Activated gamma-delta T cell (primary cell): Measurements from ENCODE around the gene TEX22.
"Not testable (repeated sequence)": the region's sequence is repeated elsewhere in the genome, so short reads cannot be mapped to it uniquely, and the experiment has no call there.

Experiments
- DNase-seq: peaks from one replicate; lab custom pipeline; 2025; lab: John Stamatoyannopoulos, UW
- total RNA-seq, 2 donors: gene quantifications; one replicate each; lab custom pipeline; 2026; lab: John Stamatoyannopoulos, UW

Gene TEX22
- total RNA-seq: 2.3 to 4.6 reads per million in 2 donors

DNA sequence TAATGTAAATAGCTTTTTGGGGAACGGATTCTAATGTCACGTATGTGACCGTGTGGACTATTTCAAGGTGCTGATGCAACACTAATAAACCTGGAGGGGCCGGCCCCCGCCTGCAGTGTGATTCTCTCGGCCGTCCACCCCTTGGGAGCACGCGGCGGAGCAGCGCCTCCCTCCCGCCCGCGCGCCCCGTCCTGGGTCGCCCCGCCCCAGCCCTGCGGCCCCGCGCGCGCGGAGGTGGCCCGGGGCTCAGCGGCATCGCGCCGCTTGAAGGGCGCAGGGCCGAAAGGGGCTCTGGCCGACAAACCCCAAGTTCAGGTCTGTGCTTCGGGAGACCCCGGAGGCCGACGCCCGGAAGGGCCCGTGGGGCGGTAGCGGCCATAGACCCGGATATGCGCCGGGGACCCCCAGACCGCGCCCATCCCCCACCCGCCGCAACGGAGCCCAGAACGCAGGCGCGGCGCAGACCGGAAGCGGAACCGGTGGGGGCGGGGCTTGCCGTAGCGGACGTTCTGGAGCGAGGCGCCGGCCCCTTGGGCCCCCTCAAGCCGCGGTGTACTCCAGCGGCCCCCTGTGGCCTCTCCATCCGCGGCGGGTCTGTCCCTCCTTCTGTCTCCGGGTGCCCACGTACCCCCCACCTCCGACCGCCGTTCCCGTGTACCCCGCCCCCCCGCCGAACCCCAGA lies at the start of gene TEX22:
TSS of gene TEX22 (plus strand) at position 495 of the 682 bp plus-strand sequence. CDS start 803 bp downstream, outside the sequence.
- peak; percentile 78 for DNase-seq

DNA sequence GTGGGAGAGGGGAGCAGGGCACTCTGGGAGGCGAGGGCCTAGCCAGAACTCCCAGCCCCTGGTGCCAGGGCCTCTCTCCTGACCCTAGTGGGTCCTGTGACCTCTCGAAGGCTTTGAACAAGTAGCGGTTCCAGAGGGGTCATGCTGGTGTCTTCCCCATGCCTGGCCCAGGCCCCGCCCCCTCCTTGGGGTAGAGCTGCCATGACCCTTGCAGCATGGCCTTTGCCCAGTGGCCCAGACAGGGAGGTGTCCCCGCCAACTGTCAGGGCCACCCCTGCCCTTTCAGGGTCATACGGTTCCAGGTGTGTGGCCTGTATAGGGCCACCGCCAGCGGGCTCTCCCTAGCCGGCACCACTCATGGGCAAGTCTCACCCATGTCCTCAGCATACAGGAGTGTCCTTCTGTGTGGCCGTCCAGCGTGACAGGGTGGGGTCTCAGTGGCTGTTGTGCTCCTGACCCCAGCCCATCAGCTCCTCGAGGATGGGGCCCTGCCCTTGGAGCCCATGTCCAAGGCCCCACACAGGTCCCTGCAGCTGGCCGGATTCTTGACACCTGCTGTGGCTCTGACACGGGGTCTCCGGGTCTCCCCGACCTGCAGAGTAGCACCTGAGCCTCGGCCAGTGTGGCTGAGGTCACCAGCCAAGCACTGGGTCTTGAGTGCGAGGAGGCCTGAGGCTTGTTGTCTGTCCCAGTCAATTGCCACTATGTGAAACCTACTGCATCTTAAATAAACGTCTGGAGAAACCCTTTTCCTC lies 49.2 kb upstream of the TEX22 start:
- no peak for DNase-seq

DNA sequence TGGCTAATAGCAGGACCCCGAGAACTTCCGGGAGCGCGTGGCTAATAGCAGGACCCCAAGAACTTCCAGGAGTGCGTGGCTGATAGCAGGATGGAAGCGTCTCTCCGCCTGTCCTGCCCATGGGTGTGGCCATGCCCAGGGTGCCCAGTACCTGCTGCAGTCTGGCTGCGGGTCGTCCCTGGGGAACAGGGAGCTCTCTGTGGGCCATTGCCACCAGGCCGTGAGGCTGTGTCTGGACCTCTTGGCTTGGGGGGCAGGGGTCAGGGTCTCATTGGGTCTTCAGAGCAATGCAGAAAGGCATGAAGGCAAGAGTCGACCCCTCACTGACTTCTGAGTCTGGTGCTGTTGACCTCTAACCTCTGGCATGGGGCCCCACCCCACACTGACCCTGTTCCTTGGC lies 48.3 kb upstream of the TEX22 start:
- DNase-seq: no peak

DNA sequence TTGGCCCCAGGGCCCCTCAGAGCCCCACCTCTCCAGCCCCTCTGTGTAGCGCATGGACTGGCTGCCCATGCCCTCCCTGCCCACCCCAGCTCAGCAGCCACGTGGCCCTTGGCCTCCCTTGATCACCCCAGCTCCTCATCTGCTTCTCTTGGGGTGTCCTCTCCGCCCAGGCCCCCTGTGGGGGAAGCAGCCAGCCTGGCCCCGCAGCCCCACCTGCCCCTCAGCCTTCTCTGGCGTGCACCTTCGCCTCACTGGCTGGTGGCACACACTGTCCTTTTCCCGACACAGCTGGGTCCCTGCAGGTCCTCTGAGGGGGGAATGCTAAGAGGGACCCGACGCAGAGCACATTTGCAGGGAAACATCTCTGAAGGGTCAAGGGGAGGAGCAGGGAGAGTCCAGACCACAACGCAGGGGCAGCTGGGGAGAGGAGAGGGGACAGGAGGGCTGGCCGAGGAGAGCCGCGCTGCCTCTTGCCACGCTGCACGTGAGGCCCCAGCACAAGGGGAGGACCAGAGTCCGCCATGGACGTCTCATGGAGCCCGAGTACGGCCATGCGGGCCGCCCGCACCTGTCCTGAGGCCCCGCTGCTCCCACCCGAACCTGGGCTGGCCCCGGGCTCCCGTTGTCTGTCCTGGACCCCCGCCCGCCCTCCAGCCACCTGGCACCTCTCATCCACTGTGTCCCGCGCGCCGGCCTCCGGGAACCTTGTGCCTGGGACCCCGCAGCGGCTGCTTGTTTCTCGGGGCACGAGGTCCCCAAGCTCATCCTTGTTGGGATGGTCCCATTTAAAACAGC lies 47.7 kb upstream of the TEX22 start:
- no peak for DNase-seq

GRCh38 chr14:105351410-105351809 lies 46.9 kb upstream of the TEX22 start:
- no peak for DNase-seq

DNA sequence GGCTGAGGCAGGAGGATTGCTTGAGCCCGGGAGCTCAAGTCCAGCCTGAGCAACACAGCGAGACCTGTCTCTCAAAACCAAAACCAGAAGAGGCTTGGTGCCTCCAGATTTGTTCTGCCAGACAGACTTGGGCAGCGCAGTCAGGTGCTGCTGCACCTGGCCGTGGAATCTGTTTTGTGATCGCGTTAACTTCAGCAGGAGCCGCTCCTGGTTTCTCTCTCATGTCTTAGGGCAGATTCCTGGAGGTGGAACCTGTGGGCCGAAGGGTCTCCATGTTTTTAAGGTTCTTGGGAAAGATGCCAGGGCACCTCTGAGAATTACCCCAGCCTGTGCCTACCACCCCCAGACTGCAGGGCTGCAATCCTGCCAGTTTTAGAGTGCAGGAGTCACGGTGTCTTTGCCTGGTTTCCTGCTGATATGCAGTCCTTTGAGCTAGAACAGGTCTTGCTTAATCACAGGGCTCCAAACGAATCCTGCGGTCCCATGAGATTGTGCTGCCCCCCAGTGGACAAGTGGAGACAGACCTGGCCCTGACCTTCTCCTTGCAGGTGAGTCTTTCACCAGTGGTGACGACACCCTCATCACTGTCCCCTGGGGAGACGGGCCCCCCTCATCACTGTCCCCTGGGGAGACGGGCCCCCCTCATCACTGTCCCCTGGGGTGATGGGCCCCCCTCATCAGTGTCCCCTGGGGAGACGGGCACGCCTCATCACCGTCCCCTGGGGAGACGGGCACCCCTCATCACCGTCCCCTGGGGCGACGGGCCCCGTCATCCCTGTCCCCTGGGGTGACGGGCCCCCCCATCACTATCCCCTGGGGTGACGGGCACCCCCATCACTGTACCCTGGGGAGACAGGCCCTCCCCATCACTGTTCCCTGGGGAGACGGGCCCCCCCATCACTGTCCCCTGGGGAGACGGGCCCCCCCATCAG lies 46.2 kb upstream of the TEX22 start:
- no peak for DNase-seq

DNA sequence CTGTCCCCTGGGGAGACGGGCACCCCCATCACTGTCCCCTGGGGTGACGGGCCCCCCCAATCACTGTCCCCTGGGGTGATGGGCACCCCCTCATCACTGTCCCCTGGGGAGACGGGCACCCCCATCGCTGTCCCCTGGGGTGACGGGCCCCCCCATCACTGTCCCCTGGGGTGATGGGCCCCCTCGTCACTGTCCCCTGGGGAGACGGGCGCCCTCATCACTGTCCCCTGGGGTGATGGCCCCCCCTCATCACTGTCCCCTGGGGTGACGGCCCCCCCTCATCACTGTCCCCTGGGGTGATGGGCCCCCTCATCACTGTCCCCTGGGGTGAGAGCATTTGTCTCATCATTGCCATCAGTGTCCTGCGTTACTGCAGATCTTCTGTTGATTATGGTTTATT lies 45.2 kb upstream of the TEX22 start:
- no peak for DNase-seq

DNA sequence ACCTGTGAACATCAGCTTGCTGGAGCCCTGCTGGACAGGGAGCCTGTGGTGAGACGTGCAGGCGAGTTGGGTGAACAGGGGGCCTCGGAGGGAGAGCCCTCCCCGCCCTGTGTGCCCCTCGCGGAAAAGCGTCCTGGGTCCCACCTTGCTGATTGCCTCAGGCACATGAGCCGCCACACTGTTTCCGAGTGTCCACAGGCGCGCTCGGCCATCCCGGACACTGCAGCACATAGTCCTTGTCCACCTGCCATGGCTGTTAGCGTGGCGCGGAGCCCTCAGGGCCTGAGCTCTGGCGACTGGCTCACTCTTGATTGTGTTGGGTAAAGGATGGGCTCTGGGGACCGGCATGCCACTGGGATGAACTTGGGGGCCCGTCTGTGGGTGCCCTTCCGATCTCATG lies 43.8 kb upstream of the TEX22 start:
- DNase-seq: no peak

- no peak for DNase-seq
These were observed 43.2 kb upstream of the TEX22 start for GRCh38 chr14:105355049-105355575.

DNA sequence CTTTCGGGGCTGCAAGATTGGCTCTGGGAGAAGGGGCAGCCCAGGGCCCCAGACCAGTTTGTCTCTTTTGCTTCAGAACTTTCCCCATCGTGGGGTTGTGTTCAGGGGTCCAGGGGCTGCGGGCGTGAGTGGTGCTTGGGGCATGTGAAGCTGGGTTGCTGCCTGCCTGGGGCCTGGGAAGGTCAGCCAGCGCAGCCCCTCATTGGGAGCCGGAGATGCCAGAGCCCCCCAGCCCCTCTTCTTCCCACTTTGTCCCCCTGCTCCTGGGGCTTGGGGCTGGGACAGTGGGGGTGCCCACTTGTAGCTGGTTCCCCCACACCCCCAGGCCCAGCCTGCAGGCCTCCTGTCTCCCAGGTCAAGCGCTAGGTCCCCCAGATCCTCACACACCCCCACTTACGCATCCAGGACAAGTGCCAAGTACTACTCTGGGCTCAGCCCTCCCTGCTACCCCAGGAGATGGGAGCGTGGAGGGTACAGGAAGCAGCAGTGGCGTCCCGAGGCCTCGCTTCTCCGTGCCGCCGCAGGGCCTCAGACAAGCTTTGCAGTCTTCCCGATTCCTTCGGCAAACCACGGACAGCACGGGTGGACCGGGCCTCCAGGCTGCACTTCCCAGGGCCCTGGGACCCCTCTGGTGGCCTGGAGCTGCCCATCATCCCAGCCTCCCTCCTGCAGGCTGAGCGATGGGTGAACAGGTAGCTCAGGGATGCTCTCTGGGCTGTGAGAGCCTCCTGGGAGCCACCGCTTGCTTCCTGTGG lies 42.3 kb upstream of the TEX22 start:
- DNase-seq: no peak

- no peak for DNase-seq
These were observed 41.4 kb upstream of the TEX22 start for GRCh38 chr14:105356927-105357326.

GRCh38 chr14:105357626-105358025 lies 40.7 kb upstream of the TEX22 start:
- no peak for DNase-seq

DNA sequence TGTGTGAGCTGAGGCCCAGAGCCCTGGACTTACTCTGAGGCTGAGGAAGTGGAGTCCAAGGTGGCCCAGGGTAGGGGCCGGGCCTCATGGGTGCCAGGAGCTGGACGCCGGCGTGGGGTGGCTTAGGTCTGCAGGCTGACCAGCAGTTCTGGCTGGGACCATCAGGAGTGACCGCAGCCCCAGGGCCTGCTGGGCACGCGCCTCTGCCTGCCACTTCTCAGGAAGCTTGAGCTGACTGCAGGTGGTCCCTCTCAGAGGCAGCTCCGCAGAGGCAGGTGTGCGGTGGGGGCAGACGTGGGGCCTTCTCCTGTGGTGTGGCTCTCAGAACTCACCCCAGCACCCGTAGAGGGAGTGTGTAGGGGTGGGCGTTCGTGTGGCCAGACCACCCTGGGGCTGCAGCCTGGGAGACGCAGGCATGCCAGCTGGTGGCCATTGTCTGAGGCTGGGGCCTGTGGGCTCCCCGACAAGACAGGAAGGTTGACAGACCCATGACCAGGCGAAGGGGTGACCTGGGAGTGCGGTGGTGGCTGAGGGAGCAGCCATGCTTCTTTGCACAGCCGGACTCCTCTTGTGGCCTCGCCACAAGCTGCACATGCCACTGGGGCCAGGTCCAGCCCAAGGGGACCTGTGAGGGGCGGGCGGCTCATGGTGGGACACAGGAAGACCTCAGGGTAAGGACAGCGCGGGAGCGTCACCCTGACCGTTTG lies 40.0 kb upstream of the TEX22 start:
- no peak for DNase-seq

DNA sequence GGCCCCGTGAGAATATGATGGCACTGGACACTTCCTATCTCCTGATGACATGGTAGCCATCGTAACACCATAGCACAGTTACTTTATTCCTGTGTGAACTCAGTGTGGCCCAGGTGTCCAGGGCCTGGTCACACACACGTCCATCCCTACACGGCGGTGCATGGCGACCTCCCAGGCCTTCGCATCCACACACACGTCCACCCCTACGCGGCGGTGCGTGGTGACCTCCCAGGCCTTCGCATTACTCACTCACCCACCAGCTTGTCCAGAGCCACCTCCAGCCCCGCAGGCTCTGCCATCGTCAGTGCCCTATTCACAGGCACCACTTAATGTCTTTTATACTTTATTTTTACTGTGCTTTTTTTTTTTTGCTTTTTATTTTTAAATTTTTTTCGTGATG lies 39.4 kb upstream of the TEX22 start:
- no peak for DNase-seq

DNA sequence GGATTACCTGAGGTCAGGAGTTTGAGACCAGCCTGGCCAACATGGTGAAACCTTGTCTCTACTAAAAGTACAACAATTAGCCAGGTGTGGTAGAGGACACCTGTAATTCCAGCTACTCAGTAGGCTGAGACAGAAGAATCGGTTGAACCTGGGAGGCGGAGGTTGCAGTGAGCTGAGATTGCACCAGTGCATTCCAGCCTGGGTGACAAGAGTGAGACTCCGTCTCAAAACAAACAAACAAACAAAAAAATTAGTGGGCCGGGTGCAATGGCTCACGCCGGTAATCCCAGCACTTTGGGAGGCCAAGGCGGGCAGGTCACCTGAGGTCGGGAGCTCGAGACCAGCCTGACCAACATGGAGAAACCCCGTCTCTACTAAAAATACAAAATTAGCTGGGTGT lies 36.9 kb upstream of the TEX22 start:
- DNase-seq: not testable (repeated sequence)

DNA sequence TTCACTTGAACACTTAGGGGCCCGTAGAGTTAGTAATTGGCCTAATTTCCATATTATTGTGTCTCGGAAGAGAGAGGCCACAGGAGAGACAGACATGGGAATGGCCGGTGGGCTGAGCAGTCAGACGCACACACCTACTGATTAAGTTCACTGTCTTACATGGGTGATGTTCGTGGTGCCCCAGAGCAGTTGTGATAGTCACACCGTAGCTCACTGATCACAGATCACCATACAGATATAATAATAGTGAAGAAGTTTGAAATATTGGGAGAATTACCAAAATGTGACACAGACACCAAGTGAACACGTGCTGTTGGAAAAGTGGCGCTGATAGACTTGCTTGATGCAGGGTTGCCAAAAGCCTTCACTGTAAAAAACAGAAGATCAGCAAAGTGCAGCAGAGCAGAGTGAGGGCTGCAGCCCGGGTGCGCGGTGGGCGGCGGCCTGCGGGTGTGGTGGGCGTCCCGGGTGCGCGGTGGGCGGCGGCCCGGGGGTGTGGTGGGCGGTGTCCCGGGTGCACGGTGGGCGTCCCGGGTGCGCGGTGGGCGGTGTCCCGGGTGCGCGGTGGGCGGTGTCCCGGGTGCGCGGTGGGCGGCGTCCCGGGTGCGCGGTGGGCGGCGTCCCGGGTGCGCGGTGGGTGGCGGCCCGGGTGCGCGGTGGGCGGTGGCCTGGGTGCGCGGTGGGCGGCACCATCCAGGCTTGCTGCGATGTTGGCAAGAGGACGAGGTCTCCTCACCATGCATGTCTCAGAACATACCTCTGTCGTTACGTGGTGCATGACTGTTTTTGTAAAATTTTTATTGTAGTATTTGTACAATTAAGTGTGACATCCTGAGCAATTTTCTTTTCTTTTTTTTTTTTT lies 34.3 kb upstream of the TEX22 start:
- DNase-seq: peak; percentile 47

DNA sequence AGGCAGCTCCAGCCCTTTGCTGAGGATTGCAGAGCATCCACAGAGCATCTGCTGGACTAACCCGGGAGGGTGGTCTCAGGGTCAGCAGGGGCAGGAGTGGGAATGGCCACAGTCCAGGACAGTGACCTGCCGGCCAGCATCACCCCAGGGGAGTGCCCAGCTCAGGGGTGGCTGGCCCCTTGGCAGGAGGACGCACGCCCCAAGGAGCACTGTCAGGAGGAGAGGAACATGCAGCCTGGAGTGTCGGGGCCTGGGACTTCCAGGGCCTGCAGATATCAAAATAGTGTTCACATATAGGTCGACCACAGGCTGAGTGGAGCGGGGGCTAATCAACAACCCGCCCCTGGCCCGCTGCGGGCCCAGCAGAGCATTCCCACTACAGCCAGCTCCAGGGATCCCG lies 33.2 kb upstream of the TEX22 start:
- DNase-seq: no peak

DNA sequence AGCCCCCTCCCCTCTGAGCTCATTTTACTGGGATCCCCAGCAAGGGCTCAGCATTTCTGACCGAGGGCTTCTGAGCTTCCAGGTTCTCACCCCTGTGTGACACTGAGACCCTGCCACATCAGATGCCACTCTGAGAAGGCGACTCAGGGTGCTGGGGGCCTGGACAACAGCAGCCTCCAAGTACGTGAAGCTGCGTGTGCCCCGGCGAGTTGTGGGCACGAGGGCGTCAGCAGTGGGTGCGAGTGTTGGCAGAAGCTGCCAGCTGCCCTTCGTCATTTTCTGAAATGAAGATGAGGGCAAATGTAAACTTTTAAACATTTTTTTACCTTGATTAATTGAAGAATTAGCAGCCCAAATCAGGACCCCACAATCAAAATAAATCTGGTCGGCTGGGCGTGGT lies 32.7 kb upstream of the TEX22 start:
- no peak for DNase-seq
